H1 (cell line): ENCODE data around the gene IRF4. TPM values are rescaled to one million over a fixed set of nuclear protein-coding genes. Genes with fewer than 3 reads are reported as not detected.

Experiments
- CTCF ChIA-PET: fragments of 300-600 bp; sonication (Branson Sonifier 250); formaldehyde crosslinking; loops from one replicate; lab custom pipeline; 2021; ENCODE audit not compliant: partially characterized antibody; lab: Charles Lee
- POLR2A ChIA-PET: fragments of 300-600 bp; sonication (Branson Sonifier 250); formaldehyde crosslinking; loops from one replicate; lab custom pipeline; 2021; ENCODE audit warnings: inconsistent platforms; ENCODE audit not compliant: partially characterized antibody; lab: Charles Lee
- DNase-seq, 2 experiments: peaks; one replicate each; pipeline versions ENCODE4 v3.0.0 to v3.0.0-alpha.2; 2010 to 2022; ENCODE audit warnings: low spot score in 2 of 2, low read depth in 1 of 2, mixed read lengths in 1 of 2
- FAIRE-seq: peaks from 2 replicates; lab custom pipeline; 2011; peaks lifted over from hg19 to GRCh38; lab: Jason Lieb, UNC
- H2AFZ ChIP-seq: 2 replicates; pipeline ENCODE4 v1.8.1; 2012; ENCODE audit warnings: low read length, inconsistent platforms
- H2AK5ac ChIP-seq: 2 replicates; pipeline ENCODE4 v1.6.1; 2013; ENCODE audit warnings: low read depth, low read length
- H2BK120ac ChIP-seq: replicated peaks from 2 replicates; pipeline ENCODE3; 2013; ENCODE audit warnings: low read depth, low read length, inconsistent platforms
- H2BK12ac ChIP-seq: 2 replicates; pipeline ENCODE4 v1.6.1; 2013; ENCODE audit warnings: low read depth, low read length
- H2BK15ac ChIP-seq: 2 replicates; pipeline ENCODE4 v1.6.1; 2013; ENCODE audit warnings: low read length
- H2BK20ac ChIP-seq: 2 replicates; pipeline ENCODE4 v1.6.1; 2013; ENCODE audit warnings: low read length
- H2BK5ac ChIP-seq: 2 replicates; pipeline ENCODE4 v1.6.1; 2013; ENCODE audit warnings: low read depth, low read length
- H3K14ac ChIP-seq: 2 replicates; pipeline ENCODE4 v1.6.1; 2013; ENCODE audit warnings: inconsistent platforms; ENCODE audit not compliant: insufficient read length
- H3K18ac ChIP-seq: 2 replicates; pipeline ENCODE4 v1.6.1; 2013; ENCODE audit warnings: low read length; ENCODE audit errors: extremely low read depth
- H3K23ac ChIP-seq: 2 replicates; pipeline ENCODE4 v1.6.1; 2013; ENCODE audit warnings: inconsistent platforms; ENCODE audit not compliant: insufficient read length
- H3K23me2 ChIP-seq: 2 replicates; pipeline ENCODE4 v1.6.1; 2013; ENCODE audit warnings: low read depth, low read length
- H3K27ac ChIP-seq: 2 replicates; pipeline ENCODE4 v1.6.1; 2011; ENCODE audit warnings: low read depth, low read length, inconsistent platforms
- H3K27me3 ChIP-seq, 4 experiments: replicated peaks in 1 of 4; 1 replicate in 1 of 4; 2 replicates in 3 of 4; pipeline versions ENCODE4 v1.6.1 to v1.8.1; 2011 to 2013; ENCODE audit warnings: low read length in 3 of 4, mild to moderate bottlenecking in 3 of 4, inconsistent platforms in 2 of 4, mixed read lengths in 2 of 4, moderate library complexity in 1 of 4; ENCODE audit not compliant: control insufficient read depth in 3 of 4, insufficient read depth in 3 of 4; ENCODE audit errors: extremely low read depth in 1 of 4
- H3K36me3 ChIP-seq, 4 experiments: 2 replicates each; pipeline versions ENCODE4 v1.6.1 to v1.8.1; 2011 to 2013; ENCODE audit warnings: mild to moderate bottlenecking in 4 of 4, low read length in 3 of 4, moderate library complexity in 2 of 4, control low read depth in 1 of 4, inconsistent platforms in 1 of 4; ENCODE audit not compliant: insufficient read depth in 4 of 4, control insufficient read depth in 2 of 4
- H3K4ac ChIP-seq: replicated peaks from 2 replicates; pipeline ENCODE3; 2013; ENCODE audit warnings: low read length, low read depth, mixed read lengths, inconsistent platforms; ENCODE audit not compliant: insufficient read length
- H3K4me1 ChIP-seq, 4 experiments: replicated peaks in 1 of 4; 1 replicate in 1 of 4; 2 replicates in 3 of 4; pipeline versions ENCODE4 v1.6.1 to v1.8.1; 2011 to 2013; ENCODE audit warnings: low read length in 3 of 4, inconsistent platforms in 2 of 4, mixed read lengths in 1 of 4; ENCODE audit not compliant: insufficient read depth in 4 of 4, control insufficient read depth in 3 of 4
- H3K4me2 ChIP-seq, 2 experiments: 2 replicates each; pipeline versions ENCODE4 v1.6.1 to v1.8.1; 2011 to 2013; ENCODE audit warnings: low read depth in 2 of 2, low read length in 2 of 2, control low read depth in 1 of 2, inconsistent platforms in 1 of 2, mild to moderate bottlenecking in 1 of 2; ENCODE audit not compliant: insufficient read depth in 1 of 2
- H3K4me3 ChIP-seq, 4 experiments: fragments of 200-600, 300-600 bp in 1 of 4; sonication (generic), shearing (Covaris generic), sonication (Bioruptor Twin) in 1 of 4; 2 replicates each; pipeline versions ENCODE4 v1.5.1 to v1.8.1; 2011 to 2016; ENCODE audit warnings: low read length in 4 of 4, low read depth in 3 of 4, control low read depth in 2 of 4, inconsistent platforms in 2 of 4, mild to moderate bottlenecking in 2 of 4, mixed read lengths in 1 of 4, moderate library complexity in 1 of 4; ENCODE audit not compliant: insufficient read depth in 2 of 4; ENCODE audit errors: extremely low read depth in 1 of 4
- H3K56ac ChIP-seq: replicated peaks from 2 replicates; pipeline ENCODE3; 2013; ENCODE audit warnings: low read depth, mild to moderate bottlenecking, mixed read lengths, low read length, inconsistent platforms; ENCODE audit not compliant: insufficient read length
- H3K79me1 ChIP-seq: 2 replicates; pipeline ENCODE4 v1.6.1; 2013; ENCODE audit warnings: low read depth, low read length, control low read depth
- H3K79me2 ChIP-seq, 2 experiments: 2 replicates each; pipeline versions ENCODE4 v1.6.1 to v1.8.1; 2012 to 2013; ENCODE audit warnings: low read length in 2 of 2, mild to moderate bottlenecking in 2 of 2, inconsistent platforms in 1 of 2; ENCODE audit not compliant: insufficient read depth in 2 of 2, control insufficient read depth in 1 of 2
- H3K9ac ChIP-seq, 4 experiments: replicated peaks in 1 of 4; 1 replicate in 1 of 4; 2 replicates in 3 of 4; pipeline versions ENCODE4 v1.6.1 to v1.8.1; 2011 to 2013; ENCODE audit warnings: low read depth in 3 of 4, low read length in 3 of 4, control low read depth in 2 of 4, mild to moderate bottlenecking in 2 of 4, moderate library complexity in 2 of 4, inconsistent platforms in 1 of 4; ENCODE audit errors: extremely low read depth in 1 of 4
- H3K9me3 ChIP-seq, 2 experiments: 2 replicates each; pipeline versions ENCODE4 v1.6.1 to v1.8.1; 2012 to 2013; ENCODE audit warnings: mild to moderate bottlenecking in 2 of 2, moderate library complexity in 2 of 2, control low read depth in 1 of 2, inconsistent platforms in 1 of 2, low read depth in 1 of 2, low read length in 1 of 2, mixed read lengths in 1 of 2; ENCODE audit not compliant: insufficient read depth in 2 of 2
- H4K20me1 ChIP-seq, 2 experiments: replicated peaks in 1 of 2; 2 replicates each; pipeline versions ENCODE3 to v1.8.1; 2011 to 2013; ENCODE audit warnings: inconsistent platforms in 2 of 2, low read length in 2 of 2, mild to moderate bottlenecking in 1 of 2; ENCODE audit not compliant: insufficient read depth in 2 of 2, control insufficient read depth in 1 of 2
- H4K5ac ChIP-seq: 2 replicates; pipeline ENCODE4 v1.6.1; 2013; ENCODE audit warnings: low read length, low read depth, mixed read lengths, inconsistent platforms; ENCODE audit not compliant: insufficient read length
- H4K8ac ChIP-seq: 2 replicates; pipeline ENCODE4 v1.8.0; 2013; ENCODE audit warnings: mild to moderate bottlenecking, moderate library complexity, low read length, inconsistent platforms; ENCODE audit not compliant: insufficient read depth; ENCODE audit errors: extremely low read depth
- H4K91ac ChIP-seq: replicated peaks from 2 replicates; pipeline ENCODE3; 2013; ENCODE audit warnings: low read length, mixed read lengths, inconsistent platforms; ENCODE audit not compliant: insufficient read length
- BCL11A ChIP-seq, 2 experiments: IDR thresholded peaks; one replicate each; pipeline ENCODE4 v1.6.1; 2011; ENCODE audit warnings: low read depth in 2 of 2, low read length in 2 of 2, mild to moderate bottlenecking in 2 of 2
- EP300 ChIP-seq, 2 experiments: IDR thresholded peaks; 1 replicate in 1 of 2; 2 replicates in 1 of 2; pipeline ENCODE4 v1.6.1; 2011 to 2012; ENCODE audit warnings: low read depth in 2 of 2, low read length in 2 of 2, mild to moderate bottlenecking in 2 of 2, borderline replicate concordance in 1 of 2, inconsistent platforms in 1 of 2, moderate library complexity in 1 of 2
- GTF2F1 ChIP-seq: IDR thresholded peaks from 2 replicates; pipeline ENCODE4 v1.6.1; 2012; ENCODE audit warnings: low read depth, low read length, improper control_type of control experiment, borderline replicate concordance
- KDM1A ChIP-seq: fragments of 200-600, 300-600 bp; sonication (generic); IDR thresholded peaks from 2 replicates; pipeline ENCODE4 v1.7.1; 2016; ENCODE audit warnings: mild to moderate bottlenecking, low read length, borderline replicate concordance
- POLR2A ChIP-seq, 2 experiments: IDR thresholded peaks; 1 replicate in 1 of 2; 2 replicates in 1 of 2; pipeline ENCODE4 v1.6.1; 2011; ENCODE audit warnings: low read depth in 2 of 2, low read length in 2 of 2, mild to moderate bottlenecking in 2 of 2; ENCODE audit errors: control extremely low read depth in 1 of 2
- POU5F1 ChIP-seq: IDR thresholded peaks from 2 replicates; pipeline ENCODE4 v1.6.1; 2011; ENCODE audit warnings: low read depth, mild to moderate bottlenecking, low read length, moderate library complexity
- RAD21 ChIP-seq, 2 experiments: IDR thresholded peaks in 1 of 2; conservative IDR thresholded peaks in 1 of 2; 2 replicates each; pipeline ENCODE4 v1.6.1; 2011; ENCODE audit warnings: low read depth in 2 of 2, low read length in 2 of 2, improper control_type of control experiment in 1 of 2, inconsistent platforms in 1 of 2, mild to moderate bottlenecking in 1 of 2, moderate library complexity in 1 of 2
- SAP30 ChIP-seq: fragments of 300-600 bp; sonication (generic); IDR thresholded peaks from 2 replicates; pipeline ENCODE4 v1.7.1; 2012; ENCODE audit warnings: low read length, moderate library complexity, mild to moderate bottlenecking, inconsistent platforms; ENCODE audit not compliant: insufficient read depth, insufficient replicate concordance
- ZNF274 ChIP-seq: IDR thresholded peaks from 2 replicates; pipeline ENCODE4 v1.7.0; 2012; ENCODE audit warnings: low read length, borderline replicate concordance; ENCODE audit errors: extremely low read depth
- WGBS, 2 experiments: shearing (Covaris generic) in 1 of 2; methylation state at CpG; one replicate each; pipeline versions ENCODE4 v1.1.6 to v1.1.7; 2013 to 2015; ENCODE audit warnings: low lambda C conversion rate in 2 of 2, mixed read lengths in 2 of 2, inconsistent platforms in 1 of 2, low coverage in 1 of 2, missing lambda C conversion rate in 1 of 2; ENCODE audit not compliant: insufficient replicate concordance in 2 of 2, insufficient coverage in 1 of 2, insufficient read length in 1 of 2; ENCODE audit errors: extremely low coverage in 1 of 2, missing lambda C conversion rate in 1 of 2; 5-methylcytosine and 5-hydroxymethylcytosine counted together
- polyA plus RNA-seq, 7 experiments: library from polyadenylated mRNA; depleted of rRNA in 3 of 7; stranded (reverse) in 5 of 7; unstranded in 2 of 7; fragments of >200 nt in 5 of 7; fragments of 200-250 nt in 2 of 7; gene quantifications; 1 replicate in 5 of 7; 2 replicates in 1 of 7; 4 replicates in 1 of 7; pipeline versions ENCODE4 v1.2.1 to v1.2.3, GENCODE V29; 2011 to 2013; ENCODE audit warnings: missing spikeins in 2 of 7, mixed read lengths in 2 of 7
- total RNA-seq: library from RNA; stranded (reverse); fragmentation: NEBNext Ultra II Directional; extraction: Animal tissue kit (Norgen Biotek cat#: 25700); gene quantifications from 2 replicates; pipeline ENCODE4 v1.2.1, GENCODE V29; 2021
- TF ChIP-seq, protein P1 (sequence below): IDR thresholded peaks from 2 replicates; pipeline ENCODE4 v1.6.1; 2012; ENCODE audit warnings: inconsistent platforms
- TF ChIP-seq, protein P2 (sequence below): IDR thresholded peaks from 2 replicates; pipeline ENCODE4 v1.6.1; 2012; ENCODE audit warnings: low read length, inconsistent platforms

Gene IRF4
- total and polyA plus RNA-seq, 2 of the 8 experiments (the other 6 are each of a cell fraction or from before 2014, with no cell fraction given) = 0.77 to 2.1 TPM

DNA sequence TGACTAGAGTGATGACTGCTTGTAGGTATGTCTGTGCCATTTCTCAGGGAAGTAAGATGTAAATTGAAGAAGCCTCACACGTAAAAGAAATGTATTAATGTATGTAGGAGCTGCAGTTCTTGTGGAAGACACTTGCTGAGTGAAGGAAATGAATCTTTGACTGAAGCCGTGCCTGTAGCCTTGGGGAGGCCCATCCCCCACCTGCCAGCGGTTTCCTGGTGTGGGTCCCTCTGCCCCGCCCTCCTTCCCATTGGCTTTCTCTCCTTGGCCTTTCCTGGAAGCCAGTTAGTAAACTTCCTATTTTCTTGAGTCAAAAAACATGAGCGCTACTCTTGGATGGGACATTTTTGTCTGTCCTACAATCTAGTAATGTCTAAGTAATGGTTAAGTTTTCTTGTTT is 16.6 kb downstream of the IRF4 start:
- H3K9me3 ChIP-seq = no peaks in the 10 kb centered on the region
- no peak overlapping the region for H2AK5ac ChIP-seq
- H2BK20ac ChIP-seq = no peak overlapping the region
- no peaks in the 10 kb centered on the region; a peak in 1 of 8 replicates for H3K36me3 ChIP-seq
- H4K8ac ChIP-seq = no peak overlapping the region
- ChIA-PET POLR2A (no interaction called here), CTCF (interaction anchor here (0.5 to 5.7 kb wide), 22 partner anchors 9 to 1368 kb away, joined by 3 to 35 read pairs (median 7); partner anchors contain the start of gene IRF4)
- H3K4me3 ChIP-seq = no peak overlapping the region
- no peak overlapping the region for H3K27ac ChIP-seq
- DNase-seq (no peak), FAIRE-seq (no peak)
- no peaks in the 10 kb centered on the region for H3K79me1 ChIP-seq
- 67% methylated on average over 5 of the region's 5 CpGs; no CpG with 5 or more reads in 1 of the 2 experiments for WGBS, 2 experiments
- no peak overlapping the region for H4K91ac ChIP-seq
- no peaks in the 10 kb centered on the region for H3K79me2 ChIP-seq
- H2BK12ac ChIP-seq = no peak overlapping the region
- no peak overlapping the region for H3K4me2 ChIP-seq
- no peak overlapping the region for H3K18ac ChIP-seq
- H3K14ac ChIP-seq = no peak overlapping the region
- no peak overlapping the region for H2AFZ ChIP-seq
- H2BK5ac ChIP-seq = no peak overlapping the region
- H3K23ac ChIP-seq = no peak overlapping the region
- no peak overlapping the region for H2BK120ac ChIP-seq
- H3K27me3 ChIP-seq = no peaks in the 10 kb centered on the region
- H2BK15ac ChIP-seq = no peak overlapping the region
- no peaks in the 10 kb centered on the region for H3K23me2 ChIP-seq
- peaks cover 0 to 4% (median 0%) of the 10 kb centered on the region in 4 experiments; a peak in 1 of 7 replicates for H3K4me1 ChIP-seq
- no peak overlapping the region for H3K4ac ChIP-seq
- H4K20me1 ChIP-seq = no peaks in the 10 kb centered on the region
- no peak overlapping the region for H3K56ac ChIP-seq
- no peak overlapping the region for H4K5ac ChIP-seq
- H3K9ac ChIP-seq = no peak overlapping the region
- TF ChIP-seq SAP30 (no peak), EP300 (IDR thresholded peaks at IDR 0.05; ENCODE audit: borderline replicate concordance in 1 of 2, low read depth in 2 of 2, low read length in 2 of 2) (no peak), POU5F1 (no peak), KDM1A (no peak), POLR2A (IDR thresholded peaks at IDR 0.05; ENCODE audit: control extremely low read depth in 1 of 2, low read depth in 2 of 2, low read length in 2 of 2) (no peak), BCL11A (IDR thresholded peaks at IDR 0.05; ENCODE audit: low read depth in 2 of 2, low read length in 2 of 2) (no peak), RAD21 (IDR thresholded peaks at IDR 0.05 in 1 of 2, conservative IDR thresholded peaks at IDR 0.05 in 1 of 2; ENCODE audit: low read depth in 2 of 2, low read length in 2 of 2) (no peak), GTF2F1 (no peak), ZNF274 (no peak)
- TF ChIP-seq, protein P1, sequence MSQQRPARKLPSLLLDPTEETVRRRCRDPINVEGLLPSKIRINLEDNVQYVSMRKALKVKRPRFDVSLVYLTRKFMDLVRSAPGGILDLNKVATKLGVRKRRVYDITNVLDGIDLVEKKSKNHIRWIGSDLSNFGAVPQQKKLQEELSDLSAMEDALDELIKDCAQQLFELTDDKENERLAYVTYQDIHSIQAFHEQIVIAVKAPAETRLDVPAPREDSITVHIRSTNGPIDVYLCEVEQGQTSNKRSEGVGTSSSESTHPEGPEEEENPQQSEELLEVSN = no peak
- TF ChIP-seq, protein P2, sequence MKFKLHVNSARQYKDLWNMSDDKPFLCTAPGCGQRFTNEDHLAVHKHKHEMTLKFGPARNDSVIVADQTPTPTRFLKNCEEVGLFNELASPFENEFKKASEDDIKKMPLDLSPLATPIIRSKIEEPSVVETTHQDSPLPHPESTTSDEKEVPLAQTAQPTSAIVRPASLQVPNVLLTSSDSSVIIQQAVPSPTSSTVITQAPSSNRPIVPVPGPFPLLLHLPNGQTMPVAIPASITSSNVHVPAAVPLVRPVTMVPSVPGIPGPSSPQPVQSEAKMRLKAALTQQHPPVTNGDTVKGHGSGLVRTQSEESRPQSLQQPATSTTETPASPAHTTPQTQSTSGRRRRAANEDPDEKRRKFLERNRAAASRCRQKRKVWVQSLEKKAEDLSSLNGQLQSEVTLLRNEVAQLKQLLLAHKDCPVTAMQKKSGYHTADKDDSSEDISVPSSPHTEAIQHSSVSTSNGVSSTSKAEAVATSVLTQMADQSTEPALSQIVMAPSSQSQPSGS = no peak
